Large intestine (tissue), 3 donors: Measurements from ENCODE around the gene DNAH8. TPM values are rescaled to one million over a fixed set of nuclear protein-coding genes. Genes with fewer than 3 reads are reported as not detected.
A peak's percentile ranks its signal among the peaks of the same experiment; 100 is the strongest.

Experiments used
- DNase-seq, 2 donors: peaks; one replicate each; pipeline versions ENCODE4 v3.0.0 to v3.0.0-alpha.2; 2013
- H3K27ac ChIP-seq: one replicate; pipeline ENCODE4 v1.5.1; 2013; ENCODE audit warnings: low read length
- H3K27me3 ChIP-seq: 2 replicates; pipeline ENCODE4 v1.6.1; 2013; ENCODE audit warnings: low read length; ENCODE audit not compliant: control insufficient read depth, insufficient read depth
- H3K36me3 ChIP-seq: 2 replicates; pipeline ENCODE4 v1.6.1; 2013; ENCODE audit warnings: low read length; ENCODE audit not compliant: control insufficient read depth, insufficient read depth
- H3K4me1 ChIP-seq: one replicate; pipeline ENCODE4 v1.6.1; 2013; ENCODE audit warnings: low read length; ENCODE audit not compliant: control insufficient read depth, insufficient read depth
- H3K4me3 ChIP-seq: one replicate; pipeline ENCODE4 v1.5.1; 2013; ENCODE audit warnings: low read length
- H3K9me3 ChIP-seq: one replicate; pipeline ENCODE4 v1.6.1; 2013; ENCODE audit warnings: mild to moderate bottlenecking, low read depth, low read length, moderate library complexity; ENCODE audit not compliant: control insufficient read depth
- WGBS: methylation state at CpG from one replicate; pipeline ENCODE4 v1.1.5; 2013; ENCODE audit warnings: low lambda C conversion rate; ENCODE audit not compliant: insufficient coverage; 5-methylcytosine and 5-hydroxymethylcytosine counted together
- polyA plus RNA-seq: library from polyadenylated mRNA; unstranded; fragments of 120-200 nt; gene quantifications from one replicate; pipeline ENCODE4 v1.2.1, GENCODE V29; 2013

Gene DNAH8
- polyA plus RNA-seq, 1 donor, result 0.01 TPM

DNA sequence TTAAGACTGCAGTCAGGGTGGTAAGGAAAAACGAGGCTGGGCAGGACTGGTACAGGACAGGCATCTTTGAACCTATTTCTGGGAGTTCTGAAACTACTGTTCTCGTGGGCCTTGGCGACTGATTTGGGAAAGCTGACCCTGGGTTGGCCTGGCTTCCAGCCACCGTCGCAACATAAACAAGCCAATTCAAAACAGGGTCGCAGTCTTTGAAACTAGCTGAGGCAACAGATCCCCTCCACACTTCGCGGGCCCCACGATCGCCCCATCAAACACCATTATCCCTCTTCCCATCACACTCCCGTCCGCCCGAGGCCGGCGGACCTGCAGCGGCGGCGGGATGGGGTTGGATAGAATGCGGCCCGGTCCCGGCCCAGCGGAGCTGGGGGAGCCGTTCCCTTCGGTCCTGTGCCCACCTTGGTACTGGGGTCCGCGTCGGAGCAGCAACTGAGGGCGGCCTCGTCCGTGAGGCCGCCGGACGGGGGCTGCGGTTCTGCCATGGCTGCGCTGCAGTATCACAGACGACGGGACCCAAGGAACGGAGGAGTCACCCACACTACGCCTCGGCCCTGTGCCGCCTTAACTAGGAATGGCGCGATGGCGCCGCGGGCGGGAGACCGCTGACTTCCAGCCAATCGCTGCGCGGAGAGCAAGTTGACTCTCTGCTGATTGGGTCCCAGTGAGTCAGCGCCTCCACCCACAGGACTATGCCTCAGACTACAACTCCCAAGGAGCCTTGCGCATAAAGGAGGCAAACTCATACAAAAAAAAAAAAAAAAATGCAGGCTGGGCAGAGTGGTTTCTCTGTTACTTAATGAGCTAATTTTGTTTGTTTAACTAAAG, 12.3 kb upstream of the DNAH8 start, which contains the start of gene GLO1:
GLO1 (minus strand) TSS at position 588 of the 840 bp plus-strand sequence; CDS start at position 497, 91 bp downstream.
- DNase-seq, result peak; percentile 98 to 99
- H3K9me3 ChIP-seq, result peaks cover 11% of the 10 kb centered on the region
- no peaks in the 10 kb centered on the region for H3K4me1 ChIP-seq
- no peaks in the 10 kb centered on the region for H3K27me3 ChIP-seq
- peak within 1 kb of the TSS; percentile 94 for H3K27ac ChIP-seq
- 0% methylated on average over 1 of the region's 53 CpGs for WGBS
- peak within 1 kb of the TSS; percentile 97 for H3K4me3 ChIP-seq
- no peaks in the 10 kb centered on the region for H3K36me3 ChIP-seq

DNA sequence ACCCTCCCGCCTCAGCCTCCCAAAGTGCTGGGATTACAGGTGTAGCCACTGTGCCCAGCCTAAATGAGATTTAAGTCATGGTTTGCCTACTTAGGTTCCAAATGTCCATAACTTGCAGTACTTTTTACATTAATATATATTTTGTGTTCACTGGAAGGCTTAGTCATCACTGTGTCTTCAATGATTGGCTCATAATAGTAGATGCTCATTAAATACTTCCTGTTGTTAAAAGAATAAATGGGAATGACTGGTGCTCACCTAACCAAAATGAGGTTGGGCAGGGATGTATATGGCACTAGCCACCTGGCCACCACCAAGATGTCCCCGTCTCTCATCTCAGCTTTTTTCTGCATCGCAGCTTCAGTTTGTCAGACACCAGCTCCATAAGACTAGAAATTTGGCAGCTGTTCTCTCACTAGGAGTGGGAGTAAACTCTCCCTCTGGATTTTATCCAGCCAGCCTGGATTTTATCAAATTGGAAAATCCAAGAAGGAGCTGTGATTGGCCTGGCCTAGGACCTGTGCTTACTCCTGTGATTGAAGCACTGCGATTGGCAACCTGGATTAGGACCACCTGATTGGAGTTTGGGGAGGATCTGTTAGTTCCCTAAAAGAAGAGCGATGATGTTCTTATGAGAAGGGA, 11.0 kb upstream of the DNAH8 start:
- DNase-seq, result no peak
- Histone ChIP-seq H3K4me3 (no peak overlapping the region), H3K36me3 (no peaks in the 10 kb centered on the region), H3K9me3 (peaks cover 11% of the 10 kb centered on the region), H3K27me3 (no peaks in the 10 kb centered on the region), H3K27ac (no peak overlapping the region), H3K4me1 (no peaks in the 10 kb centered on the region)
- 100% methylated on average over 2 of the region's 5 CpGs for WGBS

DNA sequence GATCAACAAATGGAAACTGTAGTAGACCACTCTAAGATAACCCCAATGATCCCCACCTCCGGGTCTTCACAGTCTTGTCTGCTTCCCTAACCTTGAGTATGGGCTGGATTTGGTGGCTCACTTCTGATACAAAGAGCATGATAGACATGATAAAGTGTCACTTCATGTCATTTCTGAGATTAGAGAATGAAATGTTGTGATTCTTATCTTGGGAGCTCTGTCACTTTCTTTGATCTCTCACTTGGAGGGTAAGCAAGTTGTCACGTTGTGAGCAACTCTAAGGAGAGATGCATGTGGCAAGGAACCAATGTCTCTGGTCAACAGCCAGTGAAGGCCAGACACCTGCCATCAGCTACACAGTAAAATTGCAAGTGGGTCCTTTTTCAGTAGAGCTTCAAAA, 9.2 kb upstream of the DNAH8 start:
- Histone ChIP-seq H3K4me1 (no peaks in the 10 kb centered on the region), H3K36me3 (no peaks in the 10 kb centered on the region), H3K27me3 (no peaks in the 10 kb centered on the region), H3K4me3 (no peak overlapping the region), H3K27ac (no peak overlapping the region), H3K9me3 (peaks cover 1% of the 10 kb centered on the region)
- no CpG with 5 or more reads among the region's 2 CpGs for WGBS
- DNase-seq, result no peak

DNA sequence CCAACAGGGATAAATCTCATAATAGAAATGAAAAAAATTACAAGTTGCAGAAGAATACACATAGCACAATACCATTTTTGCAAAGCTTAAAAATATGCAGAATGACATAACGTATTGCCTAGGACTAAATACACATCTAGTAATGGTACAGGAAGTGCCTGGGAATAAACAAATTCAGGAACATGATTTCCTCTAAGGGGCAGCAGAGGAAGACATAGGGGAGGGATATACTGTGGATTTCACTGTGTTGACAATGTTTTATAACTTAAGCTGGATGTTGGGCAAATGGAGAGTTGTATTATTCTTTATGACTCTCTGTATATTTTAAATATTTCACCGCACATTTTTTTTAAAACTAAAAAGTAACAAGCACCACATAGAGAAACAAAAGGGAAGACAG, 6.6 kb upstream of the DNAH8 start:
- Histone ChIP-seq H3K27ac (no peak overlapping the region), H3K27me3 (no peaks in the 10 kb centered on the region), H3K9me3 (no peaks in the 10 kb centered on the region), H3K36me3 (no peaks in the 10 kb centered on the region), H3K4me3 (no peak overlapping the region), H3K4me1 (no peaks in the 10 kb centered on the region)
- 57% methylated on average over 2 of the region's 2 CpGs for WGBS
- DNase-seq, result no peak

DNA sequence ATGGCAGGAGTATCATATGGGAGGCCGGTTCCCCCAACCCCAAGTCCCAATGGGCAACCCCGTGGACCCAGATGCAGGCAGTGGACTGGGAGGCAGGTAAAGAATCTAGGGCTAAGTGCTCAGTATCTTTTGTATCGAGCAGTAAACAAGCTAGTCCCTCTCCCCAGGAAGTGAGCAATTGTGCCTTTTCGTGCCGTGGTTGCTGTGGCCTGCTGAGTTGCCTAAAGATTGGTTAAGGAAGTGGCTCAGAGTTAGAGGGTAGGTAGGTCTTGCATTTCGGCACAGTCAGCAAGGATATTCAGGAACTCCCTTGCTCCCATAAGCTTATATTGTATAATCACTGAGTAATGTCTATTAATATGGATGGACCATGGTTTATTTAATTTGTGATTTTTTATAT, 1.3 kb upstream of the DNAH8 start:
- no peak for DNase-seq
- 60% methylated on average over 1 of the region's 6 CpGs for WGBS
- H3K36me3 ChIP-seq, result no peaks in the 10 kb centered on the region
- no peak overlapping the region for H3K27ac ChIP-seq
- H3K27me3 ChIP-seq, result peaks cover 32% of the 10 kb centered on the region
- H3K4me1 ChIP-seq, result no peaks in the 10 kb centered on the region
- H3K4me3 ChIP-seq, result no peak overlapping the region
- H3K9me3 ChIP-seq, result no peaks in the 10 kb centered on the region

DNA sequence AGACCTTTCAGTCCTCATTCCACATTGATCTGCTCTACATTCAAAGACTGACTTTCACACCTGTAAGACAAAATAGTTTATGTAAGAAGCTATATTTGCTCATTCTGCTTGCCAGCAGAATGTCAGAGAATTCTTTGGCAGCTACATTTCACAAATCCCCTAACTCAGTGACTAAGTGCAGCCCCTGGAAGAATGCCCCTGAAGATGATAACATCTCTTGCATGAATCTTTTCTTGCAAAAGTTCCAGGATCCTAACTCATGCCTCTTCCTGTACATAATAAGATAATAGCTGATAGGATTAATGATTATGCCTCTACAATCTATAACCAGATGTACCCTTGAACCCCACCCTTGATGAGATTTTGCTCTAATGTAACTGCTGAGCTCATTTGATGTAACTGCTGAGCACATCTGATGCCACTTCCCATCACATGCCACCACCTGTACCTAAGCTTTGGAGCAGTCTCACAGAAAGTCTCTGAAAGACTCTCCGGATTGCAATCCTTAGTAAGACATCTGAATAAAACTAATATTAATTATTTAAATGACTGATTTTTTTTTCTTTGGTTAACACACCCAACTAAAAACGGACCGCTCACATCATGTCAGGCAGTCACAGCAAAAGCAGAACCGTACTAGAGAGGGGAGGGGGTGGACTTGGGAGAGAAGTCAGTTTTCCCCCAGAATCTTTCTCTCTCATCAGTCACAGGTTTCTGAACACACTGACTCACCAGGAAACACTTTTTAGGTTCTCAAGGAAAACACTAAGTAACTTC, 684 bp upstream of the DNAH8 start:
- H3K4me1 ChIP-seq, result no peaks in the 10 kb centered on the region
- peaks cover 35% of the 10 kb centered on the region for H3K27me3 ChIP-seq
- no peak overlapping the region for H3K4me3 ChIP-seq
- H3K36me3 ChIP-seq, result no peaks in the 10 kb centered on the region
- H3K27ac ChIP-seq, result no peak overlapping the region
- no peaks in the 10 kb centered on the region for H3K9me3 ChIP-seq
- DNase-seq, result no peak
- WGBS, result no CpG with 5 or more reads among the region's 4 CpGs

DNA sequence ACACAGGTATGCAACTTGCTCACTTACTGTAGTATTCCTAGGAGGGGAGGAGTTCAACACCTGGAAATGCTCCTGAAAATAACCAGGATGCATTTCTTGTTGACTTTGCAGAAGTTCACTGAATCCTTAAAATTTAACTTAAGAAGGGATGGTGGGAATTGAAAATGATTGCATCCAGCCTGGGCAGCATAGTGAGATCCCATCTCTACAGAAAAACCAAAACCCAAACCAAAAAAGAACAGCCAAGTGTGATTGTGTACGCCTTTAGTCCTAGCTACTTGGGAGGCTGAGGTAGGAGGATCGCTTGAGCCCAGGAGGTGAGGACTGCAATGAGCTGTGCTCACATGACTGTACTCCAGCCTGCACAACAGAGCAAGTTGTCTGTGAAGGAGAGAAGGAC, 1.7 kb downstream of the DNAH8 start:
- no peak for DNase-seq
- no peak overlapping the region for H3K4me3 ChIP-seq
- no CpG with 5 or more reads among the region's 2 CpGs for WGBS
- H3K9me3 ChIP-seq, result no peaks in the 10 kb centered on the region
- H3K27ac ChIP-seq, result no peak overlapping the region
- H3K27me3 ChIP-seq, result peaks cover 35% of the 10 kb centered on the region
- H3K4me1 ChIP-seq, result no peaks in the 10 kb centered on the region
- H3K36me3 ChIP-seq, result no peaks in the 10 kb centered on the region

DNA sequence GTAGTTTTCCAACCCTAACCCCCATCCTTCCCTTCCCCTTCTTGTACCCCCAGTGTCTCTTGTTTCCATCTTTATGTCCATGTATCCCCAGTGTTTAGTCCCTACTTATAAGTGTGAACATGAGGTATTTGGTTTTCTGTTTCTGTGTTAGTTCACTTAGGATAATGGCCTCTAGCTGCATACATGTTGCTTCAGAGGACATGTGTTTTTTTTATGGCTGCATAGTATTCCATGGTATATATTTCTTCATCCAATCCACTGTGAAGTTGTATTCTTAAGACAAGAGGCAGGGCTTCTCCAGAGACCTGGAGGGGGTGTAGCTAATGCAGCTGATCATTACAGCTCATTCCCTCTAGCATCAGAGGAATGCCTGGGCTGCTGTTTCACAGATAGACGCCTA, 4.2 kb downstream of the DNAH8 start:
- Histone ChIP-seq H3K4me1 (no peaks in the 10 kb centered on the region), H3K27ac (no peak overlapping the region), H3K4me3 (no peak overlapping the region), H3K27me3 (peaks cover 27% of the 10 kb centered on the region), H3K9me3 (no peaks in the 10 kb centered on the region), H3K36me3 (no peaks in the 10 kb centered on the region)
- DNase-seq, result no peak
- WGBS, result no CpG with 5 or more reads among the region's 1 CpG

DNA sequence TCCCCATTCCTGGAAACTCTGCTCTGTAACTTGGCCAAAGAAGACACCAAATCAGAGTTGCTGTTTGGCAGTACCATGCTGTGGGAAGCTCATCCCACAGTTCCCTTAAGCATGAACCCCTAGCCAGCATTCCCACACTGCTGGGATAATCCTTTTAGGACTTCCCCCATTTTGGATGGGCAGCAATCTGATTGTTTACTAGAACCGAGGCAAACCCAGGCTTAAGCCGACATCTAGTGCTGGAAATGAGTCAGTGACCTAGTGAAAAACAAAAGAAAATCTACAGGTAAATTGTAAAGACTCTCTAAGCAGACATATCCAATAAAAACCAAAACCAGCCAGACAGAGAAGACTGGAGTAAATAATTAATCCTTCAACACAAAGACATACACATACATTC, 5.2 kb downstream of the DNAH8 start:
- peaks cover 17% of the 10 kb centered on the region for H3K27me3 ChIP-seq
- WGBS, result 17% methylated on average over 2 of the region's 2 CpGs

DNA sequence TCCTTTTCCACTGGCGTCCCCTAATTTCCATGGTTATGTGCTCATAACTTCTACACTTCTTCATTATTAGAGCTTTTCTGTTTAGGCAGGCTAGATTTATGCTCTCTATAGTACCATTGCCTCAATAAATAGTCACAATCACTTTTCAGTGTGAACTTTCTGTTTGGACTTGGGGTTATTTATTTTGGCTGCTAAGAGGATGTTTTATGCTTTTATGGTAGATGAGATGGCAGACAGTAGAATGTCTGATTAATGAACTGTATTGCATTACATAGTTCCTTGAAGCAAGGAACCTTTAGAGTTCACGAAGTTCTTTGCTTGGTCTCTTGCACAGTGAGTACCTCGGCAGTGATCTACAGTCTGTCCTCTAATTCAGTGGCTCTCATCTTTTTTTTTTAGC, 6.9 kb downstream of the DNAH8 start:
- 100% methylated on average over 1 of the region's 3 CpGs for WGBS
- Histone ChIP-seq H3K27me3 (peaks cover 7% of the 10 kb centered on the region), H3K9me3 (no peaks in the 10 kb centered on the region)

More for the DNA sequence above, 5.2 kb downstream of the DNAH8 start:
- Histone ChIP-seq H3K4me1 (no peaks in the 10 kb centered on the region), H3K27ac (no peak overlapping the region), H3K4me3 (no peak overlapping the region), H3K36me3 (no peaks in the 10 kb centered on the region), H3K9me3 (no peaks in the 10 kb centered on the region)
- no peak for DNase-seq

More for the DNA sequence above, 6.9 kb downstream of the DNAH8 start:
- Histone ChIP-seq H3K36me3 (no peaks in the 10 kb centered on the region), H3K4me3 (no peak overlapping the region), H3K27ac (no peak overlapping the region), H3K4me1 (no peaks in the 10 kb centered on the region)
- DNase-seq, result no peak
